GM23338 (cell line): ENCODE results near the gene HES7. TPM values are rescaled to one million over a fixed set of nuclear protein-coding genes. Genes with fewer than 3 reads are reported as not detected.

Source experiments
- ATAC-seq: fragments of 200-7000 bp; cut with Tn5 transposase; 3 replicates; pipeline ENCODE4 v1.9.1; 2020
- DNase-seq: peaks from one replicate; pipeline ENCODE4 v3.0.0-alpha.2; 2015; ENCODE audit warnings: low spot score
- H2AFZ ChIP-seq: fragments of 200-600 bp; sonication (generic); 2 replicates; pipeline ENCODE4 v1.8.0; 2016; ENCODE audit warnings: antibody characterized with exemption, mild to moderate bottlenecking, moderate library complexity
- H3F3A ChIP-seq: fragments of 200-600 bp; sonication (generic); replicated peaks from 2 replicates; pipeline ENCODE4 v1.8.0; 2017; ENCODE audit warnings: antibody characterized with exemption, mixed run types, low read depth
- H3K27ac ChIP-seq: fragments of 200-600 bp; sonication (generic); 2 replicates; pipeline ENCODE4 v1.6.1; 2016; ENCODE audit warnings: low read depth
- H3K27me3 ChIP-seq: fragments of 200-600 bp; sonication (generic); 2 replicates; pipeline ENCODE4 v1.8.0; 2016; ENCODE audit warnings: mild to moderate bottlenecking, mixed run types, moderate library complexity; ENCODE audit not compliant: insufficient read depth
- H3K36me3 ChIP-seq: fragments of 200-600 bp; sonication (generic); 2 replicates; pipeline ENCODE4 v1.8.0; 2016; ENCODE audit warnings: mild to moderate bottlenecking; ENCODE audit not compliant: insufficient read depth
- H3K4me1 ChIP-seq: fragments of 200-600 bp; sonication (generic); 2 replicates; pipeline ENCODE4 v1.8.0; 2016; ENCODE audit warnings: mild to moderate bottlenecking, moderate library complexity; ENCODE audit not compliant: insufficient read depth
- H3K4me2 ChIP-seq: fragments of 200-600 bp; sonication (generic); 2 replicates; pipeline ENCODE4 v1.7.1; 2017; ENCODE audit warnings: mixed run types
- H3K4me3 ChIP-seq: fragments of 200-600 bp; sonication (generic); 2 replicates; pipeline ENCODE4 v1.6.1; 2016; ENCODE audit warnings: mixed run types
- H3K79me2 ChIP-seq: fragments of 200-600 bp; sonication (generic); replicated peaks from 2 replicates; pipeline ENCODE4 v1.8.0; 2017; ENCODE audit warnings: mild to moderate bottlenecking; ENCODE audit not compliant: insufficient read depth
- H3K9me2 ChIP-seq: fragments of 200-600 bp; sonication (generic); 2 replicates; pipeline ENCODE4 v1.8.0; 2017; ENCODE audit not compliant: insufficient read depth
- H4K20me1 ChIP-seq: fragments of 200-600 bp; sonication (generic); replicated peaks from 2 replicates; pipeline ENCODE4 v1.8.0; 2017; ENCODE audit warnings: mild to moderate bottlenecking; ENCODE audit not compliant: insufficient read depth
- H3K27ac Mint-ChIP-seq: 2 replicates; pipeline ENCODE4 v1.8.0; 2020; ENCODE audit warnings: inconsistent platforms, mild to moderate bottlenecking, moderate library complexity, mixed read lengths
- H3K27me3 Mint-ChIP-seq: 3 replicates; pipeline ENCODE4 v1.8.0; 2022; ENCODE audit warnings: low read depth, mild to moderate bottlenecking, moderate library complexity, mixed read lengths, inconsistent platforms; ENCODE audit not compliant: insufficient read depth, poor library complexity
- H3K36me3 Mint-ChIP-seq: 3 replicates; pipeline ENCODE4 v1.8.0; 2021; ENCODE audit warnings: low read depth, mild to moderate bottlenecking, inconsistent platforms, moderate library complexity, mixed read lengths
- H3K4me1 Mint-ChIP-seq: 3 replicates; pipeline ENCODE4 v1.8.0; 2020; ENCODE audit warnings: mild to moderate bottlenecking, inconsistent platforms, mixed read lengths
- H3K4me3 Mint-ChIP-seq: 3 replicates; pipeline ENCODE4 v1.8.0; 2021; ENCODE audit warnings: moderate library complexity, mild to moderate bottlenecking, inconsistent platforms, mixed read lengths
- H3K9me3 Mint-ChIP-seq: 3 replicates; pipeline ENCODE4 v1.8.0; 2020; ENCODE audit warnings: moderate library complexity, mild to moderate bottlenecking, inconsistent platforms, mixed read lengths
- CREB1 ChIP-seq: fragments of 250-450 bp; sonication (Bioruptor Pico); IDR thresholded peaks from 2 replicates; pipeline ENCODE4 v1.5.0; 2020; ENCODE audit warnings: low read depth, mild to moderate bottlenecking, moderate library complexity
- CTCF ChIP-seq, 2 experiments: fragments of 200-600 bp in 1 of 2; sonication (generic) in 1 of 2; conservative IDR thresholded peaks; 2 replicates each; pipeline versions ENCODE4 v1.5.1 to v1.6.1; 2016 to 2017; ENCODE audit warnings: antibody characterized with exemption in 2 of 2, low read depth in 2 of 2, mild to moderate bottlenecking in 2 of 2, moderate library complexity in 1 of 2
- NANOG ChIP-seq: IDR thresholded peaks from 2 replicates; pipeline ENCODE4 v1.6.1; 2016; ENCODE audit warnings: antibody characterized with exemption, borderline replicate concordance
- REST ChIP-seq: IDR thresholded peaks from one replicate; pipeline ENCODE4 v1.6.1; 2018; ENCODE audit warnings: antibody characterized with exemption; ENCODE audit not compliant: unreplicated experiment
- ZNF114 ChIP-seq: fragments of 250-450 bp; sonication (Bioruptor Pico); IDR thresholded peaks from 2 replicates; pipeline ENCODE4 v1.5.0; 2020; ENCODE audit warnings: mild to moderate bottlenecking, moderate library complexity
- polyA plus RNA-seq: library from polyadenylated mRNA; unstranded; fragments of >200 nt; fragmentation: Nextera tagmentation; extraction: Ambion mirVana; gene quantifications from 2 replicates; pipeline ENCODE4 v1.2.1, GENCODE V29; 2016
- total RNA-seq: library from RNA; depleted of rRNA; stranded (reverse); fragments of >200 nt; shearing (Covaris generic); gene quantifications from 2 replicates; pipeline ENCODE4 v1.2.3, GENCODE V29; 2014

Gene HES7
- total and polyA plus RNA-seq, 2 experiments from 2014 or later: 0.14 TPM; not detected in 1

- peaks cover 10% of the 10 kb centered on the region for H3K27me3 Mint-ChIP-seq
- peaks cover 26% of the 10 kb centered on the region for H3F3A ChIP-seq
- no peak overlapping the region for H3K27ac ChIP-seq
These were observed 17.1 kb upstream of the HES7 start for GRCh38 chr17:8141045-8141444.

More at GRCh38 chr17:8141045-8141444, 17.1 kb upstream of the HES7 start:
- H3K4me1 ChIP-seq: peaks cover 7% of the 10 kb centered on the region; the same call in 1 of the 2 replicates
- DNase-seq (no peak), ATAC-seq (no peak)
- peaks cover 21% of the 10 kb centered on the region for H3K27me3 ChIP-seq
- Mint-ChIP-seq H3K9me3 (peaks cover 4% of the 10 kb centered on the region; the same call in 1 of the 3 replicates), H3K4me3 (no peak overlapping the region), H3K36me3 (peaks cover 26% of the 10 kb centered on the region), H3K27ac (no peak overlapping the region), H3K4me1 (peaks cover 3% of the 10 kb centered on the region; the same call in 1 of the 3 replicates)
- H4K20me1 ChIP-seq: no peaks in the 10 kb centered on the region
- no peak for TF ChIP-seq CTCF (conservative IDR thresholded peaks at IDR 0.05; ENCODE audit: low read depth in 2 of 2)
- no peak for TF ChIP-seq REST
- no peak for TF ChIP-seq CREB1
- no peak for TF ChIP-seq ZNF114
- TF ChIP-seq NANOG: no peak
- no peak overlapping the region for H3K4me3 ChIP-seq
- H3K79me2 ChIP-seq: no peaks in the 10 kb centered on the region
- peaks cover 7% of the 10 kb centered on the region; the same call in 1 of the 2 replicates for H3K36me3 ChIP-seq
- H3K4me2 ChIP-seq: no peak overlapping the region
- no peak overlapping the region for H2AFZ ChIP-seq
- no peaks in the 10 kb centered on the region for H3K9me2 ChIP-seq
